B cell (primary cell): ENCODE results near the gene MAP7D2. TPM values are rescaled to one million over a fixed set of nuclear protein-coding genes. Genes with fewer than 3 reads are reported as not detected.

Source experiments
- ATAC-seq: fragments of 200-7000 bp; cut with Tn5 transposase; one replicate; pipeline ENCODE4 v1.10.0; 2021; ENCODE audit warnings: low read depth, mild to moderate bottlenecking, moderate number of reproducible peaks, moderate library complexity
- CTCF ChIA-PET: fragments of 350-600 bp; sonication (Branson Sonifier 250); formaldehyde crosslinking; loops from one replicate; lab custom pipeline; 2021; ENCODE audit warnings: antibody characterized with exemption, inconsistent platforms; lab: Charles Lee
- POLR2A ChIA-PET: fragments of 350-600 bp; sonication (Branson Sonifier 250); formaldehyde crosslinking; loops from one replicate; lab custom pipeline; 2021; ENCODE audit warnings: antibody characterized with exemption; lab: Charles Lee
- DNase-seq: peaks from one replicate; pipeline ENCODE4 v3.0.0; 2013
- H2AFZ ChIP-seq: 2 replicates; pipeline ENCODE4 v1.6.1; 2012; ENCODE audit warnings: mild to moderate bottlenecking, low read depth, low read length; ENCODE audit not compliant: insufficient read depth, poor library complexity, severe bottlenecking
- H3K27ac ChIP-seq, 2 donors: 1 replicate in 1 of 2; 2 replicates in 1 of 2; pipeline ENCODE4 v1.5.1; 2012 to 2013; ENCODE audit warnings: low read length in 2 of 2, mild to moderate bottlenecking in 2 of 2, moderate library complexity in 1 of 2
- H3K27me3 ChIP-seq, 4 experiments: fragments of 200-600 bp in 1 of 4; sonication (generic) in 1 of 4; replicated peaks in 1 of 4; 1 replicate in 2 of 4; 2 replicates in 2 of 4; pipeline versions ENCODE4 v1.6.1 to v1.7.0; 2013 to 2016; ENCODE audit warnings: low read length in 3 of 4, mild to moderate bottlenecking in 2 of 4, mixed read lengths in 1 of 4, moderate library complexity in 1 of 4; ENCODE audit not compliant: insufficient read depth in 4 of 4, control insufficient read depth in 3 of 4; ENCODE audit errors: control extremely low read depth in 1 of 4
- H3K36me3 ChIP-seq, 2 experiments: replicated peaks in 1 of 2; 1 replicate in 1 of 2; 2 replicates in 1 of 2; pipeline versions ENCODE4 v1.6.1 to v1.7.1; 2013; ENCODE audit warnings: low read length in 1 of 2; ENCODE audit not compliant: insufficient read depth in 2 of 2, control insufficient read depth in 1 of 2; ENCODE audit errors: control extremely low read depth in 1 of 2, extremely low read depth in 1 of 2
- H3K4me1 ChIP-seq, 2 donors: fragments of 200-600 bp in 1 of 2; sonication (generic) in 1 of 2; 1 replicate in 1 of 2; 2 replicates in 1 of 2; pipeline versions ENCODE4 v1.5.1 to v1.6.1; 2013 to 2017; ENCODE audit warnings: low read length in 2 of 2; ENCODE audit not compliant: control insufficient read depth in 2 of 2, insufficient read depth in 2 of 2
- H3K4me2 ChIP-seq: replicated peaks from 2 replicates; pipeline ENCODE3; 2012; ENCODE audit warnings: mild to moderate bottlenecking, low read depth, low read length; ENCODE audit not compliant: poor library complexity, severe bottlenecking
- H3K4me3 ChIP-seq, 5 experiments: fragments of 200-600 bp in 1 of 5; sonication (generic) in 1 of 5; 1 replicate in 3 of 5; 2 replicates in 2 of 5; pipeline versions ENCODE4 v1.5.1 to v1.7.0; 2011 to 2016; ENCODE audit warnings: low read length in 4 of 5, mild to moderate bottlenecking in 4 of 5, low read depth in 2 of 5, control low read depth in 1 of 5, moderate library complexity in 1 of 5; ENCODE audit not compliant: insufficient read depth in 1 of 5; ENCODE audit errors: control extremely low read depth in 1 of 5, extremely low read depth in 1 of 5
- H3K79me2 ChIP-seq: fragments of 200-600 bp; sonication (generic); one replicate; pipeline ENCODE4 v1.6.0; 2016; ENCODE audit warnings: low read length; ENCODE audit not compliant: control insufficient read depth, insufficient read depth
- H3K9ac ChIP-seq: fragments of 200-600 bp; sonication (generic); 2 replicates; pipeline ENCODE4 v1.6.1; 2017; ENCODE audit warnings: mild to moderate bottlenecking, low read length, moderate library complexity
- H3K9me3 ChIP-seq, 3 donors: one replicate each; pipeline versions ENCODE4 v1.6.1 to v1.7.1; 2013; ENCODE audit warnings: low read length in 2 of 3; ENCODE audit not compliant: control insufficient read depth in 2 of 3, insufficient read depth in 1 of 3; ENCODE audit errors: control extremely low read depth in 1 of 3
- H4K20me1 ChIP-seq: 2 replicates; pipeline ENCODE4 v1.6.0; 2012; ENCODE audit warnings: mild to moderate bottlenecking, low read length; ENCODE audit not compliant: insufficient read depth, control insufficient read depth, poor library complexity, severe bottlenecking
- H3K27ac Mint-ChIP-seq: one replicate; pipeline ENCODE4 v1.8.0; 2021; ENCODE audit warnings: mixed read lengths
- H3K27me3 Mint-ChIP-seq: one replicate; pipeline ENCODE4 v1.8.0; 2021; ENCODE audit warnings: mixed read lengths
- H3K4me1 Mint-ChIP-seq: one replicate; pipeline ENCODE4 v1.8.0; 2021; ENCODE audit warnings: mixed read lengths
- H3K4me3 Mint-ChIP-seq: one replicate; pipeline ENCODE4 v1.8.0; 2021; ENCODE audit warnings: mixed read lengths
- H3K9me3 Mint-ChIP-seq: one replicate; pipeline ENCODE4 v1.8.0; 2022; ENCODE audit warnings: mixed read lengths; ENCODE audit not compliant: insufficient read depth
- EZH2 ChIP-seq: IDR thresholded peaks from 2 replicates; pipeline ENCODE4 v1.6.1; 2012; ENCODE audit warnings: borderline replicate concordance, low read depth, mild to moderate bottlenecking, moderate library complexity, low read length; ENCODE audit not compliant: insufficient read depth, poor library complexity, severe bottlenecking
- WGBS: methylation state at CpG from one replicate; pipeline ENCODE4 v1.1.5; 2013; ENCODE audit warnings: missing lambda C conversion rate; ENCODE audit not compliant: insufficient coverage; 5-methylcytosine and 5-hydroxymethylcytosine counted together
- intact Hi-C: fragments of 100-400 bp; cut with micrococcal nuclease; formaldehyde crosslinking; loops from one replicate; pipeline ENCODE4 v1.10.0; 2022
- polyA plus RNA-seq: library from polyadenylated mRNA; depleted of rRNA; stranded (reverse); fragments of >200 nt; gene quantifications from 2 replicates; pipeline ENCODE4 v1.2.3, GENCODE V29; 2012
- total RNA-seq, 2 donors: library from RNA; stranded (reverse); fragments of 120-200 nt in 1 of 2; gene quantifications; 1 replicate in 1 of 2; 2 replicates in 1 of 2; pipeline versions ENCODE4 v1.2.3 to v1.2.4, GENCODE V29; 2013 to 2022
- TF ChIP-seq, protein P1 (sequence below): fragments of 200-600 bp; IDR thresholded peaks from one replicate; pipeline ENCODE4 v1.8.0; 2022; ENCODE audit warnings: antibody characterized with exemption, mild to moderate bottlenecking

MAP7D2 gene
- total and polyA plus RNA-seq, 2 donors (not counting 1 experiment from before 2014, with no cell fraction given) = 0.54 TPM; not detected in 1

DNA sequence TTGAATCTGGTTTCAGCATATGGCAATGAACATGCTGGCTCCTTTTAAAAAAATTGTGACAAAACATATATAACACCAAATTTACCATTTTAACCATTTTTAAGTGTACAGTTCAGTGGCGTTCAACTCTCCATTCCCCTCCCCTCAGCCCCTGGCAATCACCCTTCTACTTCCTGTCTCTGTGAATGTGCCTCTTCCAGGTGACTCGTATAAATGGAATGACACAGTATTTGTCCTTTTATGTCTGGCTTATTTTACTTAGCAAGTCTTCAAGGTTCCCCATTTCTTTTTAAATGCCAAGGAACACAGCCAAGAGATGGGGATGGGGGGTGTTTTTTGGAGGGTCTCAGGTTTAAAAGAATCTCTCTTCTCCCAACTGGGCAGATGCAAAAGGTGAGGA, 90.4 kb downstream of the MAP7D2 start:
- Mint-ChIP-seq H3K27me3 (no peaks in the 10 kb centered on the region), H3K4me1 (no peaks in the 10 kb centered on the region), H3K9me3 (no peaks in the 10 kb centered on the region), H3K27ac (no peak overlapping the region), H3K4me3 (no peak overlapping the region)
- Histone ChIP-seq H3K36me3 (no peaks in the 10 kb centered on the region), H3K27ac (no peak overlapping the region), H2AFZ (no peak overlapping the region), H3K9me3 (no peaks in the 10 kb centered on the region), H3K4me2 (no peak overlapping the region), H4K20me1 (no peaks in the 10 kb centered on the region), H3K4me1 (no peaks in the 10 kb centered on the region), H3K27me3 (no peaks in the 10 kb centered on the region), H3K4me3 (no peak overlapping the region), H3K79me2 (no peaks in the 10 kb centered on the region), H3K9ac (no peak overlapping the region)
- CTCF ChIA-PET = no interaction called here
- no peak for DNase-seq
- POLR2A ChIA-PET = no interaction called here
- no CpG with 5 or more reads among the region's 2 CpGs for WGBS
- intact Hi-C loops = no loop called here
- TF ChIP-seq, protein P1, sequence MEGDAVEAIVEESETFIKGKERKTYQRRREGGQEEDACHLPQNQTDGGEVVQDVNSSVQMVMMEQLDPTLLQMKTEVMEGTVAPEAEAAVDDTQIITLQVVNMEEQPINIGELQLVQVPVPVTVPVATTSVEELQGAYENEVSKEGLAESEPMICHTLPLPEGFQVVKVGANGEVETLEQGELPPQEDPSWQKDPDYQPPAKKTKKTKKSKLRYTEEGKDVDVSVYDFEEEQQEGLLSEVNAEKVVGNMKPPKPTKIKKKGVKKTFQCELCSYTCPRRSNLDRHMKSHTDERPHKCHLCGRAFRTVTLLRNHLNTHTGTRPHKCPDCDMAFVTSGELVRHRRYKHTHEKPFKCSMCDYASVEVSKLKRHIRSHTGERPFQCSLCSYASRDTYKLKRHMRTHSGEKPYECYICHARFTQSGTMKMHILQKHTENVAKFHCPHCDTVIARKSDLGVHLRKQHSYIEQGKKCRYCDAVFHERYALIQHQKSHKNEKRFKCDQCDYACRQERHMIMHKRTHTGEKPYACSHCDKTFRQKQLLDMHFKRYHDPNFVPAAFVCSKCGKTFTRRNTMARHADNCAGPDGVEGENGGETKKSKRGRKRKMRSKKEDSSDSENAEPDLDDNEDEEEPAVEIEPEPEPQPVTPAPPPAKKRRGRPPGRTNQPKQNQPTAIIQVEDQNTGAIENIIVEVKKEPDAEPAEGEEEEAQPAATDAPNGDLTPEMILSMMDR = no peak
- no peak for TF ChIP-seq EZH2
- no peak for ATAC-seq

DNA sequence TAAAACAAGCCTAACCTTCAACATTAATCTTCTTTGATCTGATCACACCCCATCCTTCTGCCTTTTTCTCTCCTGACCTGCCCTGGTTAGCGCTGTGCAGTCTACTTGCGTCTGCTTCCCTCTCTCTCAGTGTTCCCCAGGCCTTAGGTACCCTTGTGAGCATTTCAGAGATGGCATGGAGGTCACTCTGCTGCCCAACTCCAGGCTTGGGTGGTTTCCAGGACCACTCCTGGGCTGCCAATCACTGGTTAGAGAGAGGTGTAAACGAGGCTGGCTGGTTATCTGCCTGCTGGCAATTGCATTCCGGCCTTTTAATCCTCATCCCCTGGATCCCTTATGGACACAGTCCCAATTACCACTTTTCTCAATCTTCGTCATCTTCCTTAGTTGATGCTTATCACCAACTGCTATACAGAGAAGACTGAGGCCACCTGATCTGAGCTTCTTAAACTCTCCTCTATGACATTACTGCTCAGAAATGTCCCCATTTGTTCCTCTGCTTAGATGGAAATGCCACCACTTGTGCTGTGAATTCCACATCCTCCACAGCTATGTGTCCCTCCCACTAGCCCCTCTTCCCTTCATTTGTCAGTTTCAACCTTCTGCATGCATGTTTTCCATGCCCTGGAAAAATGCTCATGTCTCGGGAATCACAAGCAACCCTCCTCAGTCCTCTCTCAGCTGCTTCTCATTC, 96.9 kb downstream of the MAP7D2 start:
- no peaks in the 10 kb centered on the region for H3K79me2 ChIP-seq
- H3K27ac ChIP-seq = no peak overlapping the region
- no peak overlapping the region for H2AFZ ChIP-seq
- H3K4me1 Mint-ChIP-seq = peaks cover 3% of the 10 kb centered on the region
- 100% methylated on average over 3 of the region's 6 CpGs for WGBS
- ChIA-PET CTCF (no interaction called here), POLR2A (no interaction called here)
- no peaks in the 10 kb centered on the region for H4K20me1 ChIP-seq
- DNase-seq (no peak), ATAC-seq (no peak)
- peaks cover 8% of the 10 kb centered on the region for H3K9me3 Mint-ChIP-seq
- no peaks in the 10 kb centered on the region for H3K27me3 ChIP-seq
- intact Hi-C loops = no loop called here
- no peaks in the 10 kb centered on the region for H3K4me1 ChIP-seq
- H3K4me3 Mint-ChIP-seq = no peak overlapping the region
- no peak for TF ChIP-seq EZH2
- TF ChIP-seq, protein P1 = no peak
- no peaks in the 10 kb centered on the region for H3K27me3 Mint-ChIP-seq
- H3K9ac ChIP-seq = no peak overlapping the region
- H3K36me3 ChIP-seq = no peaks in the 10 kb centered on the region
- H3K4me2 ChIP-seq = no peak overlapping the region
- no peak overlapping the region for H3K4me3 ChIP-seq
- H3K27ac Mint-ChIP-seq = no peak overlapping the region
- peaks cover 0 to 6% (median 0%) of the 10 kb centered on the region in 3 donors for H3K9me3 ChIP-seq
